Endometrium (tissue), 2 donors: ENCODE results near the gene GNG4.
"Not testable (repeated sequence)": the region's sequence is repeated elsewhere in the genome, so short reads cannot be mapped to it uniquely, and the experiment has no call there.

Experiments used
- FAIRE-seq: peaks from 2 replicates; lab custom pipeline; 2012; peaks lifted over from hg19 to GRCh38; lab: Jason Lieb, UNC
- donor health status: control.
- donor health status: control.

The GNG4 gene

GRCh38 chr1:235648954-235649367 is 623 bp downstream of the GNG4 start:
- no peak for FAIRE-seq

- no peak for FAIRE-seq
Measured at GRCh38 chr1:235648407-235648907, 1.1 kb downstream of the GNG4 start.

GRCh38 chr1:235647537-235647936 is 2.0 kb downstream of the GNG4 start:
- FAIRE-seq, result not testable (repeated sequence)

- no peak for FAIRE-seq
Measured at GRCh38 chr1:235646463-235646862, 3.1 kb downstream of the GNG4 start.

- no peak for FAIRE-seq
Measured at GRCh38 chr1:235644693-235645305, 4.8 kb downstream of the GNG4 start.

- no peak for FAIRE-seq
Measured at GRCh38 chr1:235643837-235644692, 5.5 kb downstream of the GNG4 start.

- no peak for FAIRE-seq
Measured at GRCh38 chr1:235642943-235643371, 6.6 kb downstream of the GNG4 start.

- FAIRE-seq, result no peak
Measured at GRCh38 chr1:235642011-235642942, 7.3 kb downstream of the GNG4 start.

- FAIRE-seq, result no peak
Measured at GRCh38 chr1:235640580-235640979, 9.0 kb downstream of the GNG4 start.

- FAIRE-seq, result no peak
Measured at GRCh38 chr1:235639226-235640205, 10.1 kb downstream of the GNG4 start.

- FAIRE-seq, result not testable (repeated sequence)
Measured at GRCh38 chr1:235638612-235639011, 11.0 kb downstream of the GNG4 start.

GRCh38 chr1:235637756-235638534 is 11.6 kb downstream of the GNG4 start:
- no peak for FAIRE-seq

- FAIRE-seq, result no peak
Measured at GRCh38 chr1:235635938-235636662, 13.5 kb downstream of the GNG4 start.

- no peak for FAIRE-seq
Measured at GRCh38 chr1:235632506-235633401, 16.8 kb downstream of the GNG4 start.

- FAIRE-seq, result no peak
Measured at GRCh38 chr1:235631816-235632215, 17.8 kb downstream of the GNG4 start.

GRCh38 chr1:235628316-235629005 is 21.1 kb downstream of the GNG4 start:
- FAIRE-seq, result no peak

- no peak for FAIRE-seq
Measured at GRCh38 chr1:235625831-235626230, 23.8 kb downstream of the GNG4 start.

GRCh38 chr1:235625340-235625739 is 24.2 kb downstream of the GNG4 start:
- no peak for FAIRE-seq
